HEK293 (cell line): Measurements from ENCODE around the gene RNF41.

Experiments
- GLIS2 ChIP-seq: fragments of 450-650 bp; formaldehyde crosslinking; IDR thresholded peaks from 2 replicates; pipeline ENCODE4 v1.5.1; 2016; ENCODE audit warnings: missing biosample characterization, missing genetic modification characterization
- IKZF3 ChIP-seq: fragments of 450-650 bp; IDR thresholded peaks from 2 replicates; pipeline ENCODE4 v1.5.0; 2018; ENCODE audit warnings: missing biosample characterization, mild to moderate bottlenecking, missing genetic modification characterization, moderate library complexity
- KLF16 ChIP-seq: fragments of 450-650 bp; formaldehyde crosslinking; IDR thresholded peaks from 2 replicates; pipeline ENCODE4 v1.5.1; 2017; ENCODE audit warnings: missing biosample characterization, missing genetic modification characterization
- KLF8 ChIP-seq: fragments of 450-650 bp; formaldehyde crosslinking; IDR thresholded peaks from 2 replicates; pipeline ENCODE4 v1.5.1; 2016; ENCODE audit warnings: missing biosample characterization, missing genetic modification characterization
- MEIS1 ChIP-seq: sonication (generic); formaldehyde crosslinking; IDR thresholded peaks from 2 replicates; pipeline ENCODE4 v1.8.1; 2022; ENCODE audit warnings: missing genetic modification reagents, mild to moderate bottlenecking, borderline replicate concordance
- OSR2 ChIP-seq: fragments of 450-650 bp; formaldehyde crosslinking; IDR thresholded peaks from 2 replicates; pipeline ENCODE4 v1.5.1; 2016; ENCODE audit warnings: missing biosample characterization, missing genetic modification characterization
- YY2 ChIP-seq: fragments of 450-650 bp; formaldehyde crosslinking; IDR thresholded peaks from 2 replicates; pipeline ENCODE4 v1.5.1; 2016; ENCODE audit warnings: missing biosample characterization, missing genetic modification characterization
- ZNF184 ChIP-seq: fragments of 450-650 bp; IDR thresholded peaks from 2 replicates; pipeline ENCODE4 v1.5.1; 2018; ENCODE audit warnings: missing biosample characterization, mild to moderate bottlenecking, missing genetic modification characterization
- ZNF23 ChIP-seq: fragments of 450-650 bp; formaldehyde crosslinking; IDR thresholded peaks from 2 replicates; pipeline ENCODE4 v1.5.1; 2016; ENCODE audit warnings: missing biosample characterization, missing genetic modification characterization, borderline replicate concordance
- ZNF248 ChIP-seq: fragments of 450-650 bp; formaldehyde crosslinking; IDR thresholded peaks from 2 replicates; pipeline ENCODE4 v1.5.1; 2017; ENCODE audit warnings: missing biosample characterization, missing genetic modification characterization
- ZNF274 ChIP-seq, 2 experiments: fragments of 200-500 bp in 1 of 2; fragments of 450-650 bp in 1 of 2; sonication (Bioruptor generic) in 1 of 2; formaldehyde crosslinking in 1 of 2; IDR thresholded peaks; 2 replicates each; pipeline versions ENCODE4 v1.5.1 to v1.6.1; 2014 to 2016; ENCODE audit warnings: borderline replicate concordance in 1 of 2, inconsistent platforms in 1 of 2, low read length in 1 of 2, missing biosample characterization in 1 of 2, missing genetic modification characterization in 1 of 2
- ZNF341 ChIP-seq: fragments of 450-650 bp; formaldehyde crosslinking; IDR thresholded peaks from 2 replicates; pipeline ENCODE4; 2016; ENCODE audit warnings: low read depth, missing biosample characterization, missing genetic modification characterization
- ZNF510 ChIP-seq: fragments of 450-650 bp; formaldehyde crosslinking; IDR thresholded peaks from 2 replicates; pipeline ENCODE4 v1.5.1; 2018; ENCODE audit warnings: mild to moderate bottlenecking, missing genetic modification characterization, missing biosample characterization; ENCODE audit not compliant: insufficient replicate concordance
- ZNF664 ChIP-seq: fragments of 450-650 bp; formaldehyde crosslinking; IDR thresholded peaks from 2 replicates; pipeline ENCODE4 v1.5.1; 2016; ENCODE audit warnings: missing biosample characterization, missing genetic modification characterization
- ZNF670 ChIP-seq: fragments of 450-650 bp; formaldehyde crosslinking; IDR thresholded peaks from 2 replicates; pipeline ENCODE4 v1.5.1; 2016; ENCODE audit warnings: missing biosample characterization, missing genetic modification characterization, low read depth
- ZNF677 ChIP-seq: fragments of 450-650 bp; IDR thresholded peaks from 2 replicates; pipeline ENCODE4 v1.5.0; 2018; ENCODE audit warnings: missing biosample characterization, mild to moderate bottlenecking, missing genetic modification characterization, moderate library complexity
- TF ChIP-seq, protein P1 (sequence below): fragments of 450-650 bp; formaldehyde crosslinking; IDR thresholded peaks from 2 replicates; pipeline ENCODE4 v1.5.1; 2016; ENCODE audit warnings: missing biosample characterization, missing genetic modification characterization
- TF ChIP-seq, protein P2 (sequence below): fragments of 450-650 bp; IDR thresholded peaks from 2 replicates; pipeline ENCODE4 v1.5.1; 2018; ENCODE audit warnings: missing biosample characterization, missing genetic modification characterization
- TF ChIP-seq, protein P3 (sequence below): fragments of 450-650 bp; formaldehyde crosslinking; IDR thresholded peaks from 2 replicates; pipeline ENCODE4 v1.5.1; 2017; ENCODE audit warnings: missing biosample characterization, mild to moderate bottlenecking, missing genetic modification characterization, moderate library complexity
- TF ChIP-seq, protein P4 (sequence below): fragments of 450-650 bp; formaldehyde crosslinking; conservative IDR thresholded peaks from 2 replicates; pipeline ENCODE4 v1.5.1; 2016; ENCODE audit warnings: low read depth, missing biosample characterization, missing genetic modification characterization
- TF ChIP-seq, protein P5 (sequence below): fragments of 450-650 bp; formaldehyde crosslinking; IDR thresholded peaks from 2 replicates; pipeline ENCODE4 v1.5.1; 2016; ENCODE audit warnings: missing biosample characterization, missing genetic modification characterization, low read depth
- TF ChIP-seq, protein P6 (sequence below): fragments of 450-650 bp; formaldehyde crosslinking; IDR thresholded peaks from 2 replicates; pipeline ENCODE4 v1.5.1; 2016; ENCODE audit warnings: missing biosample characterization, missing genetic modification characterization, borderline replicate concordance
- TF ChIP-seq, protein P7 (sequence below): fragments of 450-650 bp; formaldehyde crosslinking; IDR thresholded peaks from 2 replicates; pipeline ENCODE4 v1.5.1; 2017; ENCODE audit warnings: missing biosample characterization, missing genetic modification characterization

The RNF41 gene

DNA sequence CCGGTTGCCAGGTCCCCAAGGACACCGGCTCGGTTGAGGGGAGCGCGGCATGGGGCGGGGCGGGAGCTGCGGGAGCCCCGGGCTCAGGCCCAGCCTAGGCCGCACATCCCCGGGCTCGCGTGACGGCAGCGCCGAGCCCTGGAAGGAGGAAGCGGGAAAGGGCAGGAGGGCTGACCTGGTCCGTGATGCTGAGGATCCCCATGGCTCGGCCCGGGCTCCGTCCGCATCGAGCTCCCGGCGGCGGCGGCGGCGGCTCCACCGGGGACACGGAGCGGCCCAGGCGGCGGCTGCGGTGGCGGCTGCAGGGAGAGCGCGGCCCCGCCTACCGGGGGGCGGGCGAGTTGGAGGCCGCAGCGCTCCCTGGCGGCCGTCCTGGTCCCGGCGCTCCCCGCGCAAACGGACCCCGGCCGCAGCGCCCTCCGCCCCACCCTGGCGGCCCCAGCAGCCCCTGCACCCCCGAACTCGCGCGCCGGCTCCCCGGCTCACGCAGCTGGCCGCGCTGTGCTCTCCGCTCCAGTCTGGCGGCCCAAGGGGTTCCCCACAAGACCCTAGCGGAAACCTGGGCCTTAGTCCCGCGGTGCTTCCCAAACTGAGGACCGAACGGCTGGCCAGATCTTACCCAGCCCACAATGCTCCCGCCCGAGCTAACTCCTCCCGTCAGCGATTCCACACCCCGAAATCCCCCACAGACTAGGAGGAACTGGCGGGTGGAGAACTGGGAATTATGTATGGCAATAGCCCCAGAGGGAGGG is 36.5 kb upstream of the RNF41 start, which contains the start of gene ANKRD52 (continued):
- peak; percentile 87 for TF ChIP-seq KLF16 (tag by site-specific recombination)
- peak; percentile 67; the same call in 1 of the 2 replicates for TF ChIP-seq KLF8 (tag by site-specific recombination)
- TF ChIP-seq, protein P1, sequence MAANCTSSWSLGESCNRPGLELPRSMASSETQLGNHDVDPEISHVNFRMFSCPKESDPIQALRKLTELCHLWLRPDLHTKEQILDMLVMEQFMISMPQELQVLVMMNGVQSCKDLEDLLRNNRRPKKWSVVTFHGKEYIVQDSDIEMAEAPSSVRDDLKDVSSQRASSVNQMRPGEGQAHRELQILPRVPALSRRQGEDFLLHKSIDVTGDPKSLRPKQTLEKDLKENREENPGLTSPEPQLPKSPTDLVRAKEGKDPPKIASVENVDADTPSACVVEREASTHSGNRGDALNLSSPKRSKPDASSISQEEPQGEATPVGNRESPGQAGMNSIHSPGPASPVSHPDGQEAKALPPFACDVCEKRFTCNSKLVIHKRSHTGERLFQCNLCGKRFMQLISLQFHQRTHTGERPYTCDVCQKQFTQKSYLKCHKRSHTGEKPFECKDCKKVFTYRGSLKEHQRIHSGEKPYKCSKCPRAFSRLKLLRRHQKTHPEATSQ = 0 out of 2 replicates have a peak, but pooled peaks have one; percentile 62
- TF ChIP-seq ZNF664 (tag by site-specific recombination) = no peak
- TF ChIP-seq ZNF510 (tag by site-specific recombination) = no peak
- TF ChIP-seq, protein P2, sequence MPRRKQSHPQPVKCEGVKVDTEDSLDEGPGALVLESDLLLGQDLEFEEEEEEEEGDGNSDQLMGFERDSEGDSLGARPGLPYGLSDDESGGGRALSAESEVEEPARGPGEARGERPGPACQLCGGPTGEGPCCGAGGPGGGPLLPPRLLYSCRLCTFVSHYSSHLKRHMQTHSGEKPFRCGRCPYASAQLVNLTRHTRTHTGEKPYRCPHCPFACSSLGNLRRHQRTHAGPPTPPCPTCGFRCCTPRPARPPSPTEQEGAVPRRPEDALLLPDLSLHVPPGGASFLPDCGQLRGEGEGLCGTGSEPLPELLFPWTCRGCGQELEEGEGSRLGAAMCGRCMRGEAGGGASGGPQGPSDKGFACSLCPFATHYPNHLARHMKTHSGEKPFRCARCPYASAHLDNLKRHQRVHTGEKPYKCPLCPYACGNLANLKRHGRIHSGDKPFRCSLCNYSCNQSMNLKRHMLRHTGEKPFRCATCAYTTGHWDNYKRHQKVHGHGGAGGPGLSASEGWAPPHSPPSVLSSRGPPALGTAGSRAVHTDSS (tag by site-specific recombination) = no peak
- TF ChIP-seq, protein P3, sequence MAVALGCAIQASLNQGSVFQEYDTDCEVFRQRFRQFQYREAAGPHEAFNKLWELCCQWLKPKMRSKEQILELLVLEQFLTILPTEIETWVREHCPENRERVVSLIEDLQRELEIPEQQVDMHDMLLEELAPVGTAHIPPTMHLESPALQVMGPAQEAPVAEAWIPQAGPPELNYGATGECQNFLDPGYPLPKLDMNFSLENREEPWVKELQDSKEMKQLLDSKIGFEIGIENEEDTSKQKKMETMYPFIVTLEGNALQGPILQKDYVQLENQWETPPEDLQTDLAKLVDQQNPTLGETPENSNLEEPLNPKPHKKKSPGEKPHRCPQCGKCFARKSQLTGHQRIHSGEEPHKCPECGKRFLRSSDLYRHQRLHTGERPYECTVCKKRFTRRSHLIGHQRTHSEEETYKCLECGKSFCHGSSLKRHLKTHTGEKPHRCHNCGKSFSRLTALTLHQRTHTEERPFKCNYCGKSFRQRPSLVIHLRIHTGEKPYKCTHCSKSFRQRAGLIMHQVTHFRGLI = no peak
- peak; percentile 38; the same call in 1 of the 2 replicates for TF ChIP-seq GLIS2
- no peak; the same call in 1 of the 2 replicates for TF ChIP-seq ZNF184 (tag by site-specific recombination)
- TF ChIP-seq ZNF248 (tag by site-specific recombination) = no peak
- peak; percentile 58; the same call in 1 of the 2 replicates for TF ChIP-seq ZNF677
- peak; percentile 52; the same call in 1 of the 2 replicates for TF ChIP-seq YY2
- TF ChIP-seq OSR2 (tag by site-specific recombination) = peak; percentile 54; the same call in 1 of the 2 replicates
- TF ChIP-seq, protein P4, sequence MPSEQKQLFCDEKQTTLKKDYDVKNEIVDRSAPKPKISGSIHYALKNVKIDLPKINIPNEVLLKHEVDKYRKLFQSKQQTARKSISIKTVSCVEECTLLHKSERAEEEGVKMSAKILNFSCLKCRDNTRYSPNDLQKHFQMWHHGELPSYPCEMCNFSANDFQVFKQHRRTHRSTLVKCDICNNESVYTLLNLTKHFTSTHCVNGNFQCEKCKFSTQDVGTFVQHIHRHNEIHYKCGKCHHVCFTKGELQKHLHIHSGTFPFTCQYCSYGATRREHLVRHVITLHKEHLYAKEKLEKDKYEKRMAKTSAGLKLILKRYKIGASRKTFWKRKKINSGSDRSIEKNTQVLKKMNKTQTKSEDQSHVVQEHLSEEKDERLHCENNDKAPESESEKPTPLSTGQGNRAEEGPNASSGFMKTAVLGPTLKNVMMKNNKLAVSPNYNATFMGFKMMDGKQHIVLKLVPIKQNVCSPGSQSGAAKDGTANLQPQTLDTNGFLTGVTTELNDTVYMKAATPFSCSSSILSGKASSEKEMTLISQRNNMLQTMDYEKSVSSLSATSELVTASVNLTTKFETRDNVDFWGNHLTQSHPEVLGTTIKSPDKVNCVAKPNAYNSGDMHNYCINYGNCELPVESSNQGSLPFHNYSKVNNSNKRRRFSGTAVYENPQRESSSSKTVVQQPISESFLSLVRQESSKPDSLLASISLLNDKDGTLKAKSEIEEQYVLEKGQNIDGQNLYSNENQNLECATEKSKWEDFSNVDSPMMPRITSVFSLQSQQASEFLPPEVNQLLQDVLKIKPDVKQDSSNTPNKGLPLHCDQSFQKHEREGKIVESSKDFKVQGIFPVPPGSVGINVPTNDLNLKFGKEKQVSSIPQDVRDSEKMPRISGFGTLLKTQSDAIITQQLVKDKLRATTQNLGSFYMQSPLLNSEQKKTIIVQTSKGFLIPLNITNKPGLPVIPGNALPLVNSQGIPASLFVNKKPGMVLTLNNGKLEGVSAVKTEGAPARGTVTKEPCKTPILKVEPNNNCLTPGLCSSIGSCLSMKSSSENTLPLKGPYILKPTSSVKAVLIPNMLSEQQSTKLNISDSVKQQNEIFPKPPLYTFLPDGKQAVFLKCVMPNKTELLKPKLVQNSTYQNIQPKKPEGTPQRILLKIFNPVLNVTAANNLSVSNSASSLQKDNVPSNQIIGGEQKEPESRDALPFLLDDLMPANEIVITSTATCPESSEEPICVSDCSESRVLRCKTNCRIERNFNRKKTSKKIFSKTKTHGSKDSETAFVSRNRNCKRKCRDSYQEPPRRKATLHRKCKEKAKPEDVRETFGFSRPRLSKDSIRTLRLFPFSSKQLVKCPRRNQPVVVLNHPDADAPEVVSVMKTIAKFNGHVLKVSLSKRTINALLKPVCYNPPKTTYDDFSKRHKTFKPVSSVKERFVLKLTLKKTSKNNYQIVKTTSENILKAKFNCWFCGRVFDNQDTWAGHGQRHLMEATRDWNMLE (tag by site-specific recombination) = no peak
- TF ChIP-seq ZNF341 (tag by site-specific recombination) = peak; percentile 94
- TF ChIP-seq ZNF23 (tag by site-specific recombination) = no peak
- no peak for TF ChIP-seq MEIS1 (CRISPR knock-in tag)
- TF ChIP-seq, protein P5, sequence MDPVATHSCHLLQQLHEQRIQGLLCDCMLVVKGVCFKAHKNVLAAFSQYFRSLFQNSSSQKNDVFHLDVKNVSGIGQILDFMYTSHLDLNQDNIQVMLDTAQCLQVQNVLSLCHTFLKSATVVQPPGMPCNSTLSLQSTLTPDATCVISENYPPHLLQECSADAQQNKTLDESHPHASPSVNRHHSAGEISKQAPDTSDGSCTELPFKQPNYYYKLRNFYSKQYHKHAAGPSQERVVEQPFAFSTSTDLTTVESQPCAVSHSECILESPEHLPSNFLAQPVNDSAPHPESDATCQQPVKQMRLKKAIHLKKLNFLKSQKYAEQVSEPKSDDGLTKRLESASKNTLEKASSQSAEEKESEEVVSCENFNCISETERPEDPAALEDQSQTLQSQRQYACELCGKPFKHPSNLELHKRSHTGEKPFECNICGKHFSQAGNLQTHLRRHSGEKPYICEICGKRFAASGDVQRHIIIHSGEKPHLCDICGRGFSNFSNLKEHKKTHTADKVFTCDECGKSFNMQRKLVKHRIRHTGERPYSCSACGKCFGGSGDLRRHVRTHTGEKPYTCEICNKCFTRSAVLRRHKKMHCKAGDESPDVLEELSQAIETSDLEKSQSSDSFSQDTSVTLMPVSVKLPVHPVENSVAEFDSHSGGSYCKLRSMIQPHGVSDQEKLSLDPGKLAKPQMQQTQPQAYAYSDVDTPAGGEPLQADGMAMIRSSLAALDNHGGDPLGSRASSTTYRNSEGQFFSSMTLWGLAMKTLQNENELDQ (tag by site-specific recombination) = no peak
- TF ChIP-seq, protein P6, sequence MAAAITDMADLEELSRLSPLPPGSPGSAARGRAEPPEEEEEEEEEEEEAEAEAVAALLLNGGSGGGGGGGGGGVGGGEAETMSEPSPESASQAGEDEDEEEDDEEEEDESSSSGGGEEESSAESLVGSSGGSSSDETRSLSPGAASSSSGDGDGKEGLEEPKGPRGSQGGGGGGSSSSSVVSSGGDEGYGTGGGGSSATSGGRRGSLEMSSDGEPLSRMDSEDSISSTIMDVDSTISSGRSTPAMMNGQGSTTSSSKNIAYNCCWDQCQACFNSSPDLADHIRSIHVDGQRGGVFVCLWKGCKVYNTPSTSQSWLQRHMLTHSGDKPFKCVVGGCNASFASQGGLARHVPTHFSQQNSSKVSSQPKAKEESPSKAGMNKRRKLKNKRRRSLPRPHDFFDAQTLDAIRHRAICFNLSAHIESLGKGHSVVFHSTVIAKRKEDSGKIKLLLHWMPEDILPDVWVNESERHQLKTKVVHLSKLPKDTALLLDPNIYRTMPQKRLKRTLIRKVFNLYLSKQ = no peak
- no peak for TF ChIP-seq ZNF274 (IDR thresholded peaks at IDR 0.05; ENCODE audit: low read length)
- no peak for TF ChIP-seq ZNF274 (tag by site-specific recombination; IDR thresholded peaks at IDR 0.05; ENCODE audit: borderline replicate concordance)
- TF ChIP-seq IKZF3 (tag by site-specific recombination) = peak; percentile 59
- TF ChIP-seq, protein P7, sequence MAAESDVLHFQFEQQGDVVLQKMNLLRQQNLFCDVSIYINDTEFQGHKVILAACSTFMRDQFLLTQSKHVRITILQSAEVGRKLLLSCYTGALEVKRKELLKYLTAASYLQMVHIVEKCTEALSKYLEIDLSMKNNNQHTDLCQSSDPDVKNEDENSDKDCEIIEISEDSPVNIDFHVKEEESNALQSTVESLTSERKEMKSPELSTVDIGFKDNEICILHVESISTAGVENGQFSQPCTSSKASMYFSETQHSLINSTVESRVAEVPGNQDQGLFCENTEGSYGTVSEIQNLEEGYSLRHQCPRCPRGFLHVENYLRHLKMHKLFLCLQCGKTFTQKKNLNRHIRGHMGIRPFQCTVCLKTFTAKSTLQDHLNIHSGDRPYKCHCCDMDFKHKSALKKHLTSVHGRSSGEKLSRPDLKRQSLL = peak; percentile 72
- TF ChIP-seq ZNF670 (tag by site-specific recombination) = no peak
